ENCODE data around the gene STAC2. TPM values are rescaled to one million over a fixed set of nuclear protein-coding genes. Genes with fewer than 3 reads are reported as not detected.

The STAC2 gene
- total and polyA plus RNA-seq, 9 of the 15 experiments (the other 6 are each of a cell fraction or from before 2014, with no cell fraction given), result not detected

- no peak for TF ChIP-seq SP1 (CRISPR knock-in tag; IDR thresholded peaks at IDR 0.05)
- TF ChIP-seq ZFX (CRISPR knock-in tag; IDR thresholded peaks at IDR 0.05), result 0 out of 2 replicates have a peak, but pooled peaks have one; percentile 9
- no peak for TF ChIP-seq ZNF449 (CRISPR knock-in tag; IDR thresholded peaks at IDR 0.05)
- TF ChIP-seq YBX1 (IDR thresholded peaks at IDR 0.05), result no peak
- TF ChIP-seq CTCFL (IDR thresholded peaks at IDR 0.05; ENCODE audit: borderline replicate concordance, insufficient read depth, low read depth, low read length, poor library complexity, severe bottlenecking), result no peak
- no peak for TF ChIP-seq MXI1 (IDR thresholded peaks at IDR 0.05; ENCODE audit: low read depth, low read length)
- TF ChIP-seq DNMT1 (IDR thresholded peaks at IDR 0.05), result no peak
- no peak for TF ChIP-seq HNRNPH1 (optimal IDR thresholded peaks at IDR 0.05; ENCODE audit: low read depth, low read length)
- no peak for TF ChIP-seq KDM2B (CRISPR knock-in tag; IDR thresholded peaks at IDR 0.05)
- TF ChIP-seq MCM7 (IDR thresholded peaks at IDR 0.05), result no peak
- no peak for TF ChIP-seq ZEB2 (IDR thresholded peaks at IDR 0.05)
- TF ChIP-seq RNF219 (CRISPR knock-in tag; IDR thresholded peaks at IDR 0.05), result no peak
These were observed 28.2 kb downstream of the STAC2 start, which contains the start of gene CACNB1 (continued) for GRCh38 chr17:39197380-39198185.

Measured in K562 (cell line).